ENCODE data around the gene TRPM6. TPM values are rescaled to one million over a fixed set of nuclear protein-coding genes. Genes with fewer than 3 reads are reported as not detected.
A peak's percentile ranks its signal among the peaks of the same experiment; 100 is the strongest.

TRPM6 gene
- total and polyA plus RNA-seq, 9 donors: 0.06 to 0.69 (median 0.25) TPM

DNA sequence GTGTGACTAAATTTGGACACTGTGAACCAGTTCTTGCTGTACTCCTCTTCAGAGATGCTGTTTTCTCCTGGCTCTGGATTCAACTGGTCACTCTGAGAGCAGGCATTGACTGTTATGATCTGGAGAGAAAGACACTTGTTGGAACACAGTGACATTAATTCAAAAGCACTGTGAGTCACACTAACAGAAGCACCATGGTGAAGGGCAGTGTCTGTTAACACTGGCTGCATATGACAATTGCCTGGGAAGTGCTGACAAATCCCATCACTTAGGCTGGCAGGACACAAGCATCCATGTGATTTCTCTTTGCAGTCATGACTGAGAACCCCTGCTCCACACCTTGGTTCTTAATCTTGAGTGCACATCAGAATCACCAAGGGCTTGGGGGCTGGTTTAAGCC, 132.4 kb downstream of the TRPM6 start:
- Histone ChIP-seq H3K27ac (no peak overlapping the region), H3K9me3 (no peaks in the 10 kb centered on the region), H3K4me3 (no peak overlapping the region), H3K36me3 (no peaks in the 10 kb centered on the region), H3K27me3 (no peaks in the 10 kb centered on the region), H3K4me1 (ENCODE audit: insufficient read depth) (no peaks in the 10 kb centered on the region)
- intact Hi-C loops (cut with DNase I): no loop called here
- DNase-seq: no peak
- no peak for TF ChIP-seq EP300 (IDR thresholded peaks at IDR 0.05)
- TF ChIP-seq, protein P1, sequence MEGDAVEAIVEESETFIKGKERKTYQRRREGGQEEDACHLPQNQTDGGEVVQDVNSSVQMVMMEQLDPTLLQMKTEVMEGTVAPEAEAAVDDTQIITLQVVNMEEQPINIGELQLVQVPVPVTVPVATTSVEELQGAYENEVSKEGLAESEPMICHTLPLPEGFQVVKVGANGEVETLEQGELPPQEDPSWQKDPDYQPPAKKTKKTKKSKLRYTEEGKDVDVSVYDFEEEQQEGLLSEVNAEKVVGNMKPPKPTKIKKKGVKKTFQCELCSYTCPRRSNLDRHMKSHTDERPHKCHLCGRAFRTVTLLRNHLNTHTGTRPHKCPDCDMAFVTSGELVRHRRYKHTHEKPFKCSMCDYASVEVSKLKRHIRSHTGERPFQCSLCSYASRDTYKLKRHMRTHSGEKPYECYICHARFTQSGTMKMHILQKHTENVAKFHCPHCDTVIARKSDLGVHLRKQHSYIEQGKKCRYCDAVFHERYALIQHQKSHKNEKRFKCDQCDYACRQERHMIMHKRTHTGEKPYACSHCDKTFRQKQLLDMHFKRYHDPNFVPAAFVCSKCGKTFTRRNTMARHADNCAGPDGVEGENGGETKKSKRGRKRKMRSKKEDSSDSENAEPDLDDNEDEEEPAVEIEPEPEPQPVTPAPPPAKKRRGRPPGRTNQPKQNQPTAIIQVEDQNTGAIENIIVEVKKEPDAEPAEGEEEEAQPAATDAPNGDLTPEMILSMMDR (IDR thresholded peaks at IDR 0.05): no peak
- no peak for TF ChIP-seq POLR2A (IDR thresholded peaks at IDR 0.05)

DNA sequence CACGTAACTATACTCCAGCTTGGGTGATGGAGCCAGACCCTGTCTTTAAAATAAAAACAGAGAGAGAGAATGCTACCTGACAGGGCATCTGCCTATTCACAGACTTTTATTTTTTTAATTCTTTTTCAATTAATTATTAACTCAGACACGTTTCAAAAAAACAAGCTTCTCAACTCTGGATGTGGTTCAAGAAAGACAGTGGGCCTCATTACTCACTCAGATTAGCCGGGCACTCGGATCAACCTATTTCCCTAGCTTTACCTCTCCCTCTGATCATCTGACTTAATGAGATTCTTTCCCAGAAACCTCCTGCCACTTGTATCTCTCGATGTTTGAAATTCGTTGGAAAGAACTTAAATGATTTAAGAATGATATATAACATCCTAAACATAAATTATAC, 134.1 kb downstream of the TRPM6 start:
- H3K9me3 ChIP-seq: no peaks in the 10 kb centered on the region
- no peaks in the 10 kb centered on the region for H3K4me1 ChIP-seq (ENCODE audit: insufficient read depth)
- no peak overlapping the region for H3K27ac ChIP-seq
- no peak overlapping the region for H3K4me3 ChIP-seq
- no peaks in the 10 kb centered on the region for H3K27me3 ChIP-seq
- intact Hi-C loops (cut with DNase I): no loop called here
- no peaks in the 10 kb centered on the region for H3K36me3 ChIP-seq
- DNase-seq: no peak
- WGBS, 3 donors: 46 to 57% (median 54%) methylated on average over 6 of the region's 6 CpGs
- TF ChIP-seq POLR2A (IDR thresholded peaks at IDR 0.05) (no peak), EP300 (IDR thresholded peaks at IDR 0.05) (no peak)
- TF ChIP-seq, protein P1 (IDR thresholded peaks at IDR 0.05): no peak

GRCh38 chr9:74748966-74749365, 138.8 kb downstream of the TRPM6 start:
- H3K27me3 ChIP-seq: no peaks in the 10 kb centered on the region
- intact Hi-C loops (cut with DNase I): no loop called here
- H3K4me1 ChIP-seq (ENCODE audit: insufficient read depth): no peaks in the 10 kb centered on the region
- H3K4me3 ChIP-seq: no peak overlapping the region
- no peak overlapping the region for H3K27ac ChIP-seq
- 91 to 95% (median 92%) methylated on average over 4 of the region's 4 CpGs for WGBS, 3 donors
- H3K9me3 ChIP-seq: no peaks in the 10 kb centered on the region
- no peak for DNase-seq
- no peaks in the 10 kb centered on the region for H3K36me3 ChIP-seq
- TF ChIP-seq, protein P1 (IDR thresholded peaks at IDR 0.05): no peak
- TF ChIP-seq POLR2A (IDR thresholded peaks at IDR 0.05): no peak
- no peak for TF ChIP-seq EP300 (IDR thresholded peaks at IDR 0.05)

GRCh38 chr9:74742792-74743730, 144.7 kb downstream of the TRPM6 start:
- intact Hi-C loops (cut with DNase I): no loop called here
- no peak for DNase-seq
- Histone ChIP-seq H3K4me1 (ENCODE audit: insufficient read depth) (no peaks in the 10 kb centered on the region), H3K4me3 (no peak overlapping the region), H3K36me3 (no peaks in the 10 kb centered on the region), H3K9me3 (no peaks in the 10 kb centered on the region), H3K27me3 (no peaks in the 10 kb centered on the region), H3K27ac (no peak overlapping the region)
- TF ChIP-seq, protein P1 (IDR thresholded peaks at IDR 0.05): peak in 1 of 3 donors; percentile 14
- TF ChIP-seq POLR2A (IDR thresholded peaks at IDR 0.05) (no peak), EP300 (IDR thresholded peaks at IDR 0.05) (no peak)
- WGBS, 3 donors: 12 to 13% (median 12%) methylated on average over 8 of the region's 8 CpGs
